ENCODE measurements around the gene CXCR6. TPM values are rescaled to one million over a fixed set of nuclear protein-coding genes. Genes with fewer than 3 reads are reported as not detected.

The CXCR6 gene
- polyA plus RNA-seq, 2 donors, result 0.90 to 1.6 TPM

DNA sequence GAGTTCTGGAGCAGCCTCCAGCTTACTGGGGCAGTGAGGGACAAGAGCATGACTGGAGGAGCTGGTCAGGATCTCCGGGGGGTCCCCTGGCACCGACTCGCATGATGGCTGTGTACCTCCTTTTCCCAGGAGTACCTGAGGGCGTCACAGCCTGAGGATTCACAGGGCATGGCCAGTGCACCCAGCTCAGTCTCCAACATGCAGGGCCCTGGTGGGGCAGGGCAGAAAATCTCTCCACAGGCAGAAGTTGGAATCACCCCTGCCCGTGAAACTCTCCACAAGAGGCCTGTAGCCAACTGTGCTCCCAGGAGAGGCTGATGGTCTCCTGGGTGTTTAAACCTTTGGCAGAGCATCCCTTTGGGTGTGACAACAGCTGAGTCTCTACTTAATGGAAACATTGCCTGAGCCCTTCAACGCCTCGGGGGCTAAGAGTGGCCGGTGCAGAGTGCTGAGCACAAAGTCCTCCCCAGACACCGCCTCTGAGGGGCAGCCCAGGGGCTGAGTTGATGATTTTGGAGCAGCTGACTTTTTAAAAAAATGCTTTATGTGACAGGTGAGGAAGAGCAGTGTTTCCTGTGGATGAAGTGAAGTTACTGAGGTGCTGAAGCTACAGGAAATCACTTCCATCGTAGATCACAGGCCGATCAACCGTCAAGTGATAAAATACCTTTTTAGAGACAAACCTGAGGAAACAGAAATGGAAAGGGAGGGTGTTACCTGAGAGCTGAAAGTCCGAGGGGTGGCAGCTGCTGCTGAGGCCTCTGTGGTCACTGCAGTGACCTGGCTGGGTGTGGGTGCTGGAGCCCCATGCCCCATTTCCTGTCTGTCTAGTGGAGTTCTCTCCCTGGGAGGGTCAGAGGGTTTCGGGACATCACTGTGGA is 21.9 kb upstream of the CXCR6 start:
- WGBS, 2 donors, result 85 to 90% methylated on average over 14 of the region's 14 CpGs
- Histone ChIP-seq H3K27ac (ENCODE audit: low read depth in 2 of 2, low read length in 1 of 2) (no peak overlapping the region), H3K4me1 (ENCODE audit: control insufficient read depth in 2 of 2, insufficient read depth in 2 of 2, low read length in 1 of 2) (peaks cover 0 to 4% of the 10 kb centered on the region in 2 donors), H3K36me3 (ENCODE audit: control insufficient read depth in 2 of 2, insufficient read depth in 2 of 2, low read length in 1 of 2) (peaks cover 22 to 35% of the 10 kb centered on the region in 2 donors), H3K4me3 (ENCODE audit: low read depth in 1 of 2, low read length in 2 of 2) (no peak overlapping the region), H3K27me3 (ENCODE audit: control insufficient read depth in 1 of 2, insufficient read depth in 2 of 2, low read length in 2 of 2) (no peaks in the 10 kb centered on the region), H3K9me3 (ENCODE audit: control insufficient read depth in 2 of 2, insufficient read depth in 1 of 2, low read depth in 1 of 2, low read length in 1 of 2) (no peaks in the 10 kb centered on the region)

DNA sequence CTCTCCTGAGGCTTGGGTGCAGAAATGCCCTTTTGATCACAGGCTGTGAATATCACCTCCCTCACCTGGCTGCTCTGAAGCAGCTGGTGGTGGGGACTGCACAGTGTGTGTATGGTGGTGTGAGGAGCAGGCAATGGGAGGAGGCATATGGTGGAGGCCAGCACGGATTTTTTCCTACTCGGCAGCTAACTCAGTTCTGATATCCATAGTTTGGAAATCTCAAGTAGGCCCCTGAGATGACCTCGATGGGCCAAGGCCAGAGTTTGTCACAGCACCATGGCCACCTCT is 21.3 kb upstream of the CXCR6 start:
- 92 to 93% methylated on average over 3 of the region's 3 CpGs for WGBS, 2 donors
- no peak overlapping the region for H3K27ac ChIP-seq (ENCODE audit: low read depth in 2 of 2, low read length in 1 of 2)
- no peak overlapping the region for H3K4me3 ChIP-seq (ENCODE audit: low read depth in 1 of 2, low read length in 2 of 2)
- H3K36me3 ChIP-seq (ENCODE audit: control insufficient read depth in 2 of 2, insufficient read depth in 2 of 2, low read length in 1 of 2), result peaks cover 22 to 35% of the 10 kb centered on the region in 2 donors
- H3K27me3 ChIP-seq (ENCODE audit: control insufficient read depth in 1 of 2, insufficient read depth in 2 of 2, low read length in 2 of 2), result no peaks in the 10 kb centered on the region
- H3K4me1 ChIP-seq (ENCODE audit: control insufficient read depth in 2 of 2, insufficient read depth in 2 of 2, low read length in 1 of 2), result peaks cover 0 to 4% of the 10 kb centered on the region in 2 donors
- H3K9me3 ChIP-seq (ENCODE audit: control insufficient read depth in 2 of 2, insufficient read depth in 1 of 2, low read depth in 1 of 2, low read length in 1 of 2), result no peaks in the 10 kb centered on the region

DNA sequence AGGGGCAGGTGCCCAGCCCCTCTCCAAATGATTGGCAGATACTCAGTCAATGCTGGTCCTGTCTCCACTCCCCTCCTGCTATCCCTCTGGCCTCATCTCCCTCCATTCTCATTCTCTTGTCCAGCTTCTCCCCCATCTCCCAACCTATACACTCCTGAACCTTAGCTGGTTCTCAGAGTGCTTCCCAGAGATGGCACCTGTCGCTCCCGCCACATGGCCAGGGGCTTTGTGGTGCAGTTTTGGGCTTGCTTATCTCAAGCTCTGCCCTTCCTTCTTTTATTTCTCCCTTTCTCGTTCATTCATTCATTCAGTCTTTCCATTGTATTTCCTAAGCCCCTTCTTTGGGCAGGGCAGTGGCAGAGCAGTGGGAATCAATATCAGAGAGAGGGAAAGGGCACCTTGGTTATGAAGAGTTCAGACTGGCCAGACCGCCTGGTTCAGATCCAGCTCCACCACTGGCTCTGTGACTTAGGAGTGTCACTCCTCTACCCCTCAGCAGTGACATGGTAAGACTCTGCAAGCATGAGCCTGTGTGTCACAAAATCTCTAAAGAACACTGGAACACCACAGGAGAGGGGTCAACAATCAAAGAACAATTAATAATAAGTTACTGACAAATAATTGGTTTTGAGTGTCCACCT is 20.2 kb upstream of the CXCR6 start:
- Histone ChIP-seq H3K27me3 (ENCODE audit: control insufficient read depth in 1 of 2, insufficient read depth in 2 of 2, low read length in 2 of 2) (no peaks in the 10 kb centered on the region), H3K9me3 (ENCODE audit: control insufficient read depth in 2 of 2, insufficient read depth in 1 of 2, low read depth in 1 of 2, low read length in 1 of 2) (no peaks in the 10 kb centered on the region), H3K27ac (ENCODE audit: low read depth in 2 of 2, low read length in 1 of 2) (no peak overlapping the region), H3K4me3 (ENCODE audit: low read depth in 1 of 2, low read length in 2 of 2) (no peak overlapping the region), H3K36me3 (ENCODE audit: control insufficient read depth in 2 of 2, insufficient read depth in 2 of 2, low read length in 1 of 2) (peaks cover 27 to 40% of the 10 kb centered on the region in 2 donors), H3K4me1 (ENCODE audit: control insufficient read depth in 2 of 2, insufficient read depth in 2 of 2, low read length in 1 of 2) (no peaks in the 10 kb centered on the region)
- WGBS, 2 donors, result 95 to 96% methylated on average over 4 of the region's 4 CpGs

DNA sequence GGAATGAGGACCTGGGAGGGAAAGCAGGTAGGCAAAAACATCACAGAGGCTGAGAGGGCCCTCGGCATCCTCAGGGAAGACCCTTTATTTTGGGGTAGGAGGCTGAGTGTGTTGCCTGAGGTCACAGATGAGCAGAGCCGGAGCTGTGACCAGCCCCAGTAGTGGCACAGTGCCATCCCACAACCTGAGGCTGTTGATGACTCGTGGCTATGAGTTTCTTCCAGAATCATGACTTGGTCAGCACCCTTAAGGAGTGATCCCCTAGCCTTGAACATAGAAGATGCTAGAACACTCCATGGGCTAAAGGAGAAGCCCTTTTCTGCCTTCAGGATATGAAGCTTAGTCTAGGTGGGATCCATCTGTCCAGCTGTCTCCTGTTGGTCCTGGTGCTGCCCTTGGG is 19.5 kb upstream of the CXCR6 start:
- WGBS, 2 donors, result 54 to 70% methylated on average over 3 of the region's 3 CpGs
- Histone ChIP-seq H3K4me3 (ENCODE audit: low read depth in 1 of 2, low read length in 2 of 2) (no peak overlapping the region), H3K27ac (ENCODE audit: low read depth in 2 of 2, low read length in 1 of 2) (no peak overlapping the region), H3K9me3 (ENCODE audit: control insufficient read depth in 2 of 2, insufficient read depth in 1 of 2, low read depth in 1 of 2, low read length in 1 of 2) (no peaks in the 10 kb centered on the region), H3K36me3 (ENCODE audit: control insufficient read depth in 2 of 2, insufficient read depth in 2 of 2, low read length in 1 of 2) (peaks cover 27 to 43% of the 10 kb centered on the region in 2 donors), H3K27me3 (ENCODE audit: control insufficient read depth in 1 of 2, insufficient read depth in 2 of 2, low read length in 2 of 2) (no peaks in the 10 kb centered on the region), H3K4me1 (ENCODE audit: control insufficient read depth in 2 of 2, insufficient read depth in 2 of 2, low read length in 1 of 2) (no peaks in the 10 kb centered on the region)

DNA sequence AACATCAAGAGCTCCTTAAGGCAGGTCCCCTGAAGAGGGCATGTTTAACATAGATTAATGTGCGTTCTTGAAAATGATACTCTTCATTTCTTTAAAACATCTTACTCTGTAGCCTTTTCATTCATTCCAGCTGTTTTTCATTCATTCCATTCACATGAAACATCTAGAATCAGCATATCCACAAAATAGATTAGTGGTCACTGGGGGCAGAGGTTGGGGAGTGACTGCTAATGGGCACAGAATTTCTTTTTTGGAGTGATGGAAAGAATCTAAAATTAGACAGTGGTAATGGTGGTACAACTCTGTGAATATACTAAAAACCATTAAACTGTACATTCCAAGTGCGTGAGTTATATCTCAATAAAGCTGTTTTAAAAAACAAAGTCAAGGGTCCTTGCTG is 15.4 kb upstream of the CXCR6 start:
- no peaks in the 10 kb centered on the region for H3K27me3 ChIP-seq (ENCODE audit: control insufficient read depth in 1 of 2, insufficient read depth in 2 of 2, low read length in 2 of 2)
- no peak overlapping the region for H3K4me3 ChIP-seq (ENCODE audit: low read depth in 1 of 2, low read length in 2 of 2)
- no peaks in the 10 kb centered on the region for H3K9me3 ChIP-seq (ENCODE audit: control insufficient read depth in 2 of 2, insufficient read depth in 1 of 2, low read depth in 1 of 2, low read length in 1 of 2)
- H3K4me1 ChIP-seq (ENCODE audit: control insufficient read depth in 2 of 2, insufficient read depth in 2 of 2, low read length in 1 of 2), result no peaks in the 10 kb centered on the region
- 93 to 97% methylated on average over 2 of the region's 2 CpGs for WGBS, 2 donors
- H3K36me3 ChIP-seq (ENCODE audit: control insufficient read depth in 2 of 2, insufficient read depth in 2 of 2, low read length in 1 of 2), result peaks cover 28 to 36% of the 10 kb centered on the region in 2 donors
- H3K27ac ChIP-seq (ENCODE audit: low read depth in 2 of 2, low read length in 1 of 2), result no peak overlapping the region

DNA sequence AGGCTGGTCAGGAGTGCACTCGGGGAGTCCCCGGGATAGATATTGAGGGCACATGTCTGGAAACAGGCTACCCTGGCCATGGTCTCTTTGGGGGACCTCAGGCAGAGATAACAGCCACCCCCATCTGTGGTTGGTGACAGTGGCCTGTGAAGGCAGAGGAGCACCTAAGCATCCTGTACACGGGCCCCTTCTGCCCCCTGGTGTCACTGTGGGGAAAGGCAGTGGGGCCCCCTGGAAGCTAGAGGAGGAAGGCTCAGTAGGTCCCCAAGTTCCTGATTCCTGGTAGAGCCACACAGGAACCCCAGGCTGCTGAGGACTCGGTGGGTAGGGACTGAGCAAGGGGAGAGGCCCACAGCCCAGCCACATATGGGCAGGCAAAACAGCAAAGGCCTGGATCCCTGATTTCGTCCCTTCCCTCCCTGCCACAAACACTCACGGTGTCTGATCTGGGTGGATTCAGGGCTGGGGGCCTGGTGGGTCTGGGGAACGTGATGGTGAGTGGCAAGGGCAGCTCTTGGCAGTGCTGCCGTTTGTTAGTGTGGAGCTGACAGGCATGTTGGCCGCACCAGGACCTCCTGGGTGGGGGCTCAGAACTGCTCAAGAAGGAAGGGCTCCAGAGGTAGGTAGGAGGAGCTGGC is 14.1 kb upstream of the CXCR6 start:
- H3K27me3 ChIP-seq (ENCODE audit: control insufficient read depth in 1 of 2, insufficient read depth in 2 of 2, low read length in 2 of 2), result no peaks in the 10 kb centered on the region
- no peaks in the 10 kb centered on the region for H3K4me1 ChIP-seq (ENCODE audit: control insufficient read depth in 2 of 2, insufficient read depth in 2 of 2, low read length in 1 of 2)
- WGBS, 2 donors, result 73 to 75% methylated on average over 8 to 9 of the region's 9 CpGs
- peaks cover 22 to 29% of the 10 kb centered on the region in 2 donors for H3K36me3 ChIP-seq (ENCODE audit: control insufficient read depth in 2 of 2, insufficient read depth in 2 of 2, low read length in 1 of 2)
- no peak overlapping the region for H3K4me3 ChIP-seq (ENCODE audit: low read depth in 1 of 2, low read length in 2 of 2)
- no peak overlapping the region for H3K27ac ChIP-seq (ENCODE audit: low read depth in 2 of 2, low read length in 1 of 2)
- H3K9me3 ChIP-seq (ENCODE audit: control insufficient read depth in 2 of 2, insufficient read depth in 1 of 2, low read depth in 1 of 2, low read length in 1 of 2), result no peaks in the 10 kb centered on the region

DNA sequence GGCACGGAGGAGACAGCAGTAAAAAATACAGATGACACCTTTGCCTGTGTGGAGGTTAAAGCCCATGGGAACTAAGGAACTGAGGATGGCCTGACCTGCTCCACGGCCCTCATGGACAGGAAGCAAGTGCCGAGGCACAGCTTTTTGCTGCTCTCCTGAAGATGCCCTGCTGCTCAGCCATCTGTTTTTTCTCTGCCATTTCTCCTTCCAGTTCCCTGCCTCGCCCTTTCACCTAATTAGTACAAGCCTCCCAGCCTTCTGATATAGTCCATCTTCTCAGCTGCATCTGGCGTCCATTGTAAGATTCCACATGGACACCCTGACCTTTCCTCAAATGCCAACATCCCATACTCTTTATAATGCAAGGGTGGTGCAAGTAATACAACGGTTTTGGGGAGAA is 11.8 kb upstream of the CXCR6 start:
- 87 to 88% methylated on average over 6 of the region's 6 CpGs for WGBS, 2 donors
- H3K36me3 ChIP-seq (ENCODE audit: control insufficient read depth in 2 of 2, insufficient read depth in 2 of 2, low read length in 1 of 2), result peaks cover 20 to 34% of the 10 kb centered on the region in 2 donors
- H3K27ac ChIP-seq (ENCODE audit: low read depth in 2 of 2, low read length in 1 of 2), result no peak overlapping the region

DNA sequence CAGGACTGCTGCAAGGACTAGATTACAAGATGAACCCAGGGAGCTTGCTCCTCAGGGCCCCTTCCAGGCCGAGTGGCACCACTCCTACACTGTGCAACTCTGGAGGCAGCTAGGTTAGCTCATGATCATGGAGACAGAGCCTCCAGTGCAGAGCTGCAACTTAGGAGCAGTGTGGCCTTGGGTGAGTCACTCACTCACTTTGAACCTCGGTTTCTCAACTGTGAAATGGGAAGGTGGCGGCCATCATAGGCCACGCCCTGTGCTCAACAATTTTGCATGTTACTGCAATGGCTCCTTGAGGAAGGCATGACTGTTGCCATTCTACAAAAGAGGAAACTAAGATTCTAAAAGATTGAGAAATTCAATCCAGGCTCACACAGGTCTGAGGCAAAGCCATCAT is 11.2 kb upstream of the CXCR6 start:
- Histone ChIP-seq H3K4me3 (ENCODE audit: low read depth in 1 of 2, low read length in 2 of 2) (no peak overlapping the region), H3K36me3 (ENCODE audit: control insufficient read depth in 2 of 2, insufficient read depth in 2 of 2, low read length in 1 of 2) (peaks cover 21 to 39% of the 10 kb centered on the region in 2 donors), H3K9me3 (ENCODE audit: control insufficient read depth in 2 of 2, insufficient read depth in 1 of 2, low read depth in 1 of 2, low read length in 1 of 2) (no peaks in the 10 kb centered on the region), H3K27ac (ENCODE audit: low read depth in 2 of 2, low read length in 1 of 2) (no peak overlapping the region), H3K27me3 (ENCODE audit: control insufficient read depth in 1 of 2, insufficient read depth in 2 of 2, low read length in 2 of 2) (no peaks in the 10 kb centered on the region), H3K4me1 (ENCODE audit: control insufficient read depth in 2 of 2, insufficient read depth in 2 of 2, low read length in 1 of 2) (no peaks in the 10 kb centered on the region)
- 87 to 89% methylated on average over 4 of the region's 4 CpGs for WGBS, 2 donors

More for the DNA sequence above, 11.8 kb upstream of the CXCR6 start:
- Histone ChIP-seq H3K27me3 (ENCODE audit: control insufficient read depth in 1 of 2, insufficient read depth in 2 of 2, low read length in 2 of 2) (no peaks in the 10 kb centered on the region), H3K4me1 (ENCODE audit: control insufficient read depth in 2 of 2, insufficient read depth in 2 of 2, low read length in 1 of 2) (no peaks in the 10 kb centered on the region), H3K9me3 (ENCODE audit: control insufficient read depth in 2 of 2, insufficient read depth in 1 of 2, low read depth in 1 of 2, low read length in 1 of 2) (no peaks in the 10 kb centered on the region), H3K4me3 (ENCODE audit: low read depth in 1 of 2, low read length in 2 of 2) (no peak overlapping the region)

DNA sequence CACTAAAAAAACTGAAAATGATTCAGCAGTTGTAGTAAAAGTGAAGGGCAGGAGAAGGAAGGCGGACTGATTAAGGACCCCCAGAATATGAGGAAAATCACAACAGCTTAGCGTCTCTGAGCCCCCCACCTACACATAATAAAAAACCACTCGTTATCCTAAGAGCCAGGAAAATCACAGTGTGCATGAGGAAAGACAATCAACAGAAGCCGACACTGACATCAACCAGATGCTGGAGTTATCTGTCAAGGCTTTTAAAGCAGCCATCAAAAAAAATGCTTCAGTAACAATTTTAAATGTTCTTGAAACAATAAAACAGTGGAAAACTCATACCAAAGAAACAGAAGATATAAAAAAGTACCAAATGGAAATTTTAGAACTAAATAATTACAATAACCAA is 9.7 kb upstream of the CXCR6 start:
- no peak overlapping the region for H3K4me3 ChIP-seq (ENCODE audit: low read depth in 1 of 2, low read length in 2 of 2)
- 77 to 83% methylated on average over 4 of the region's 4 CpGs for WGBS, 2 donors
- no peak overlapping the region for H3K27ac ChIP-seq (ENCODE audit: low read depth in 2 of 2, low read length in 1 of 2)
- peaks cover 19 to 35% of the 10 kb centered on the region in 2 donors for H3K36me3 ChIP-seq (ENCODE audit: control insufficient read depth in 2 of 2, insufficient read depth in 2 of 2, low read length in 1 of 2)
- H3K4me1 ChIP-seq (ENCODE audit: control insufficient read depth in 2 of 2, insufficient read depth in 2 of 2, low read length in 1 of 2), result no peaks in the 10 kb centered on the region
- no peaks in the 10 kb centered on the region for H3K9me3 ChIP-seq (ENCODE audit: control insufficient read depth in 2 of 2, insufficient read depth in 1 of 2, low read depth in 1 of 2, low read length in 1 of 2)
- no peaks in the 10 kb centered on the region for H3K27me3 ChIP-seq (ENCODE audit: control insufficient read depth in 1 of 2, insufficient read depth in 2 of 2, low read length in 2 of 2)

Data from esophagus (tissue), 2 donors.